Measurements from ENCODE around the gene LOXHD1.

Gene LOXHD1

GRCh38 chr18:46675112-46675511 lies 18.1 kb upstream of the LOXHD1 start:
- FAIRE-seq = no peak

DNA sequence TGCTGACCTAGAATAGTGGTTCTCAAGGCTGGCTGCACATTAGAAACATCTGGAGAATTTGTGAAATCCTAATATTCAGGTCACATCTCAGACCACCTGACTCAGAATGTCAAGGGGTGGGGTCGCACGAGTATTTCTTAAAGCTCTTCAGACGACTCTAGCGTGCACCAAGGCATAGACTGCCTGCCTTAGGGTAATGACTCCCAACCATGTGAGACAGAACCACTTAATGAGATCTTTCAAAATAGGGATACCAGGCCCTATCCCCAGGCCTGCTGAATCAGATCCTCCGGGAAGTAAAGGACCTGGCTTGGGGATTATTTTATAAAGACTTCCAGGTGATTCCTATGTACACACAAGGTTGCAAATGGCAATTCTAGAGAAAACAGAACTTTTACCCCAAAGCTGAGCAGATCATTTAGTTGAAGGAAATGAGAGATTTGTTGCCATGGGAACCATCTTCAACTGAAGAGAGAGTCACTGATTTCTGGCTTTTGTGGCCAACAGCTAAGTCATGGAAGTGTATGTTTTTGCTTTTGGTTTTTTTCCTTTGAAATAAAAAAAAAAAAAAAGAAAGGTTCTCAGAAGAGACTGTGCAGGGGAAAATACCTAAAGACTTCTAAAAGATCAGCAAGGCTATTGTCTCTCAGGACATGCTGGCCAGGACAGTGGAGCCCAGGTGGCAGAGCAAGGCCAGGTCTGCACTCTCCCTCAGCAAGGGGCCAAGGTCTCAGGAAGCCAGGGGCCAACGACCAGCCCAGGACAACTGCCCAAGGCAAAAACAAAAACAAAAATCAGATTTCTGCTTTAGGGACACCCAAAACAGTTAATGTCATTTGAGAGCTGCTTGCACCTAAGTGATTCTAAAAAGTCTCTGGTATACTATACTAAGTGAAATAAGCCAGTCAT lies 15.3 kb upstream of the LOXHD1 start:
- no peak for FAIRE-seq

GRCh38 chr18:46668694-46669093 lies 11.7 kb upstream of the LOXHD1 start:
- FAIRE-seq = no peak

DNA sequence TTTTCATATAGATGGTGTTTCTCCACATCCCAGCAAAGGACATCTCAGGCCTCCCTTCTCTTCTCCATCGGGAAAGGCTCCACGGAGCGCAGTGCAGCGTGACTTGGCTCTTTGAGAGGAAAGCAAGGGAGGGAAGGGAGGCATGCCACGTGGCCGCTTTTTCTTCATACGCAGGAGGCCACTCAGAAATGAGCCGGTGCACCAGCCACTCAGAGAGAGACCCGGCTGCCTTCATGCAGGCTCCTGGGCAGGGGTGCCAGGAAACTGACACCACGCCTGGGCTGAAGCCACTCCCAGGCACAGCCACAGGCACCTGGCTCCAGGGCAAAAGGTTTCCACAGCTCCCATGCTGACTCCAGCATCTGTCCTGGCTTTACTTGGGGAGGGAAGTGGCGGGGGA lies 11.1 kb upstream of the LOXHD1 start:
- no peak for FAIRE-seq

- FAIRE-seq = no peak
These were observed 6.5 kb upstream of the LOXHD1 start for GRCh38 chr18:46663539-46663938.

DNA sequence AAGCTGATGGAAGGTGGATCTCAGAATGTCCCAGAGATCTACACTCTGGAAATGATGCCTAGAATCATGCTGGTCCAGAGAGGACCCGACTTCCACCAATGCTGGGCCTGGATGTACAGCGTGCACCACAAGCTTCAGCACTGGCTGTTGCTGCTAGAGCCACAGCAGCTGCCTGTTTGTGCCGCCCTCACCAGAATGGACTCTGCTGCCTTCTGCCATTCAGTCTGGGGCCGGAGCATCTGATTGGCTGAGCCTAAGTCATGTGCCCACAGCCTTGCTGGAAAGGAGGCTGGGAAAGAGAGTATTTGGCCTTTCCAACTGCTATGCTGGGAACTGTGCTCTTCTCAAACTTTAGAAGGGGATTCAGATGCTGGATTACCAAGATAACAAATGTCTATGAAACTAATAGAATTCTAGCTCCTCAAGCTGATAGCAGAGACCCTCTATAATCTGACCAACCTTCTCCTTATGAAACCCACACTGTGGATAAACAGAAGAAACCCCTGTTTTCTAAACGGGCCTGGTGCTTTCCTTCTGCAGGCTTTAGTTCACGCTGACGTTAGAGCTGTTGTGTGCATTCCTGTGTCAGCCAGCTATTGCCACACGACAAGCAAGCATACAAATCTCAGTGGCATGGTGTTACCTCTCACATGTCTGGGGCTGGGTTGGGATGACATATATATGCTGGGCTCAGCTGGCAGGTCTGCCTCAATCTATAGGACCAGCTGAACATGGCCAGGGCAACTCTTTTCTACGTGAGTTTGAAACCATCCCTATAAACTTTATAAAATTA lies 4.1 kb upstream of the LOXHD1 start:
- FAIRE-seq = no peak

DNA sequence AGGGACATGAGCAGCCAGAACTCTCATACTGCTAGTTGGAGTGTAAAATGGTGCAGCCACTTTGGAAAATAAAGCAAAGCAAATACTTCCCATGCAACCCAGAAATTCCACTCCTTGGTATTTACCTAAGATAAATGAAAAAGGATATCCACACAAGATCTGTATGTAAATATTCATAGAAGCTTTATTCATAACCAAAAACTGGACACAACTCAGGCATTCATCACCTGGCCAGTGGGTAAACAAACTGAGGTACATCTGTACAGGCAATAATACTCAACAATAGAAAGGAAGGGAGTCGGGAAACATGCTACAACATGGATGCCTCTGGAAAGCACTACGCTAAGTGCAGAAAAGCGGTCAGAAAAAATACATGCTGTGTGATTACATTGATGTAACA lies 2.5 kb upstream of the LOXHD1 start:
- no peak for FAIRE-seq

- FAIRE-seq = no peak
These were observed 500 bp downstream of the LOXHD1 start for GRCh38 chr18:46656326-46657114.

DNA sequence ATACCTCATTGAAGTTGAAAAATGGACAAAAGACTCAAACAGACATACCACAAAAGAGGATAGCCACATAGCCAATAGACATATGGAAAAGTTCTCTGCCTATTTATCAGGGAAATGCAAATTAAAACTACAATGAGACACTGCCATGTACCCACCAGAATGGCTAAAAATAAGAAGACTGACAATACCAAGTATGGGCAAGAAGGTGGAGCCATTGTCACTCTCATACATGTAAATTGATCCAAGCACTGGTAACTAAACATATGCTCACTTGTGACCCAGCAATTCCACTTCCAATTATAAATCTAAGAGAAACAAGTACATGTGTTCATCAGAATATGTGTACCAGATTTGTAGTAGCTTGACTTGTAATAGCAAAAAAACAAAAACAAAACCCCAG lies 4.6 kb downstream of the LOXHD1 start:
- FAIRE-seq = no peak

GRCh38 chr18:46650681-46651080 lies 6.3 kb downstream of the LOXHD1 start:
- FAIRE-seq = no peak

DNA sequence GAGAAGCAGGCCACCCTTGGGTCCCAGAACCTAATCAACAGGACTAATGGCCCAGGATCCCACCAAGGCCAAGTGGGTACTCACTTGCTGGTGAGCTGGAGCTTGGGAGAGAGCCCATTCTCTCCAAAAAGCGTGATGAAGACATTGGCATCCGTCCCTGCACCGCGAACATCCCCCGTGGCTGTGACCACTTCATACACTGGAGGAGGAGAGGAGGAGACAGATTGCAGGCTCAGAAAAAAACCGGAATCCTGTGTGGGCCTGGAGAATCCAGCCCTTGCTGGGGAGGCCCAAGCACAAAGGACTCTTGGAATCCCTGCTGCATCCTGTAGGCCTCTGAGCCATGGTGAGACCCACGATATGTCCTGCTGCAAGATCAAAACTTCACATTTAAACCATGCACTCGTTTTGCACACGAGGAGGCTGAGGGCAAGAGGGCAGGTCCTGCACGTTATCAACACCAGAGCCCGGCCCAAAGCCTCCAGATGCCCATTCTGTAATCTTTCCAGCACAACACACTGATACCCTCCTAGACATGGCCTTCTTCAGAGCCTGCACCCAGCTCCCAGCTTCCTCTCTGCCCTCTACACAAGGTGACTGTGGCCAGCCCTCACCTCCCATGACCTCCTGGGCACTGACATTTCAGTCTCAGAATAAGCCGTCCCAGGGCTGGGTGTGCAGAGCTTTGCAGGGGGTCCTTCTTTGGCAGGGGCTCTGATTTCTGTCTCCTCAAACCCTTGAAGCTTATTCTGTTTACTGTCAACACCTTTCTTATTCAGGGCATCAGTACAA lies 7.8 kb downstream of the LOXHD1 start:
- FAIRE-seq = no peak

DNA sequence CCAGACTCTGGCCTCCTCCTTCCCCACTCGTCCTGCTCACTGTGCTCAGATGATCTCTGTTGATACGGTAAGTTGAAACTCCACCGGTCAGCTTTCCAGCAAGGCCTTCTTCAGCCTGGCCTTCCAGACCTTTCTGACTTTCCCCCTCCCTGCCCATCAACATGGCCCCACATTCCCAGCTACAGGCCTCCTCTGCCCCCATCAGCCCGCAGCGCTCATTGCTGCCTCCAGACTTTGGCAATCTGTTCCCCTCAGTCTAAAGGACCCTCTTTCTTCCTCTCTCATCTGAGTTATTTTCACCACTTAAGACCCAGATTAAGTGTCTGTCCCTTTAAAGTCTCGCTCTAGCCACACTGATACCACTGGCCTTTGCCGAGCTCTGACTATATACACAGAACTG lies 10.6 kb downstream of the LOXHD1 start:
- FAIRE-seq = no peak

GRCh38 chr18:46642561-46642960 lies 14.5 kb downstream of the LOXHD1 start:
- FAIRE-seq = no peak

GRCh38 chr18:46641917-46642316 lies 15.1 kb downstream of the LOXHD1 start:
- FAIRE-seq = no peak

GRCh38 chr18:46639386-46639785 lies 17.6 kb downstream of the LOXHD1 start:
- FAIRE-seq = no peak

DNA sequence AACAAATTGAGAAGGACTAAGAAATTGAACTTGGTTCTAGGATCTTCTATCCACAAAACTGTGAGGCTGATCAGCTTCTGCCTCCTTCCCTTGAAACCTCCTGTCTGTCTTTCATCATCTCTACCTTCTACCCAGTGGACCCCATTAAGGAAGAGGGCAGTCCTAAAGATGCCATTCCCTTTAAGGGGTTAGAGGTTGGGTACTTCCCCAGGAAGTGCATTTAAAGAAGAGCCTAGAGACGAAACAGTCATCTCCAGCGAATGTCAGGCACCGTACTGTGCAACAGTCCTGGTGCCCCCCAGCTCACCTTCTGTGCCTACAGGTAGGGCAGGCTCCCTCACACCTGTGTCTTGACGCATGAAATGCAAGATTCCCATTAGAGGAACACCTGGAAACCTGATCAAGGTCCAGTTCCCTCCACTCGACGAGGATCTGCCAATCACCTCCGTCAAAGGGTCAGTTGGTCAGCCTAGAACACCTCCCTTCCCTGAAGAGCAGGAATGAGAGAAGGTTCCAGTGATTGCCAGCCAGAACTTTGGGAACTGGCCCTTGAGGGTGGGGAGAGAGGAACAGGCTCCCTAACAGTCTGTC lies 20.9 kb downstream of the LOXHD1 start:
- FAIRE-seq = no peak

DNA sequence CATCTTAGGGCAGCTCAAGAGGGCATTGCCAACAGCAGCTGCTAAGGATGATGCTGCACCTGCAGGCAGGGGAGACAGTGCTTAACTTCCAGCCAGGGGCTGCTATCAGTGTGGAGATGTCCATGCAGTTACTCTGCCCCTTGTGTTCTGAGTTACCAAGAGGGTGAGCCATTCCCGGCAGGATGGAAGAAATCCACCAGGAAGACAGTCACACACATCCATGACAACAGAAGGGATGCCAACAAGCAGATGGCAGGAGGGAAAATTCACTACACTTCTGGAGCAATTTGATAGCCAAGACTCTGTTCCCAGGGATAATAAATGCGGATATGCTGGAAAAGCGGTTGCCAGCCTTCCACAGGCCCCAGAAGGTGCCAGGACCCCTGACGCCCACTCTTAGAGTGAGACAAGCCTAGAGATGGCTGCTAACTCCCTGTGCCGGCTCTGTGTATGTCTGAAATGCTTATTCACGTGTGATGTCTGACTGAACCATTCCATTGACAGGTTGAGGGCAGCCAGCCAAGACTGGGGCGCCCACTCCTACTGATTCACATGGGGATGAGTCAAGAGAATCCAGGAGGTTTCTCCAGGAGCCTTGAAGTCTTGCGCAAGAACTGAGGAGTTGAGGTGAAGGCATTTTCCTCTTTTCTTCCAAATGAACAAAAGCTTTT lies 24.5 kb downstream of the LOXHD1 start:
- no peak for FAIRE-seq

GRCh38 chr18:46630991-46631390 lies 26.0 kb downstream of the LOXHD1 start:
- no peak for FAIRE-seq

DNA sequence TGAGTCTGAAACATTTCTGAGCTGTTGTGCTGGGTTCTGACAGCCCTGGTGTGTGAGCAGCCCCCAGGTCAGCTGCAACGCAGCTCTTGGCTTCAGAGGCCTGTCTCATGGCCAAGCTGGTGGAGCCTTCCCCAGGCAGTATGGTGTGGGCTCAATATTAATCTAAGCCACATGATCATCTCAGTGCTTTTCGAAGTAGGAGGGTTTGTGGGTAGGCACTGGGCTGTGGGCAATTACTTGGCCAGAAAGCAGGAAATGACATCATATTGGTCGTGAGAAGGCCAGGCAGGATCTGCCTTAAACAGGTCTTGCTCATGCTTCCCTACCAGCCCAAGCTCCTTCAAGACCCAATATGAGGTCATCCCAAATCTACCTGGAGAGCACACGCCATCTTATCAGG lies 26.9 kb downstream of the LOXHD1 start:
- FAIRE-seq = no peak

DNA sequence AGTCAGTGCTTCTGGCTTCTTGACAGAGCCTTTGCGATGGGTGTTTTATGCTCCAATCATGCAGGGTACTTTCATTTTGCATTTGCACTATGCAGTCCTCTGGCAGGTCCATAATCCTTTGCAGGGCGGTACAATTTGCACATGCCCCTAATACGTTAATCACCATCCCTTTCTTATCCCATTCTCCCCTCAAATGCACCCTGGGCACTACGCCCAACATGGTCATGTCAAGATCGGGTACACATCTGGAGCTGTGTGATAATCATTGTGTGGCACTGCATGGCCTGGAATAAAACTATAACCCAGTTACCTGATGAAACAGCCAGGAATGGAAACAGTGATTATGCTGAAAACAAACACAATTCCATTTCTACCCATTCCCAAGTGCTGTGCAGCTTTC lies 27.7 kb downstream of the LOXHD1 start:
- FAIRE-seq = no peak

- no peak for FAIRE-seq
These were observed 28.8 kb downstream of the LOXHD1 start for GRCh38 chr18:46628206-46628605.

- no peak for FAIRE-seq
These were observed 29.9 kb downstream of the LOXHD1 start for GRCh38 chr18:46627136-46627535.
